ENCODE data around the gene GRN.
"Not testable (repeated sequence)": the region's sequence is repeated elsewhere in the genome, so short reads cannot be mapped to it uniquely, and the experiment has no call there.

- not testable (repeated sequence) for TF ChIP-seq CTCF (IDR thresholded peaks at IDR 0.05; ENCODE audit: low read length); EZH2 (IDR thresholded peaks at IDR 0.05; ENCODE audit: borderline replicate concordance, low read length)
These were observed 2.3 kb downstream of the GRN start for GRCh38 chr17:44347206-44348055.

Data from OCI-LY1 (cell line).